ENCODE results near the gene STK40. TPM values are rescaled to one million over a fixed set of nuclear protein-coding genes. Genes with fewer than 3 reads are reported as not detected.

The STK40 gene
- total RNA-seq, 1 donor from 2014 or later: 52.9 TPM

DNA sequence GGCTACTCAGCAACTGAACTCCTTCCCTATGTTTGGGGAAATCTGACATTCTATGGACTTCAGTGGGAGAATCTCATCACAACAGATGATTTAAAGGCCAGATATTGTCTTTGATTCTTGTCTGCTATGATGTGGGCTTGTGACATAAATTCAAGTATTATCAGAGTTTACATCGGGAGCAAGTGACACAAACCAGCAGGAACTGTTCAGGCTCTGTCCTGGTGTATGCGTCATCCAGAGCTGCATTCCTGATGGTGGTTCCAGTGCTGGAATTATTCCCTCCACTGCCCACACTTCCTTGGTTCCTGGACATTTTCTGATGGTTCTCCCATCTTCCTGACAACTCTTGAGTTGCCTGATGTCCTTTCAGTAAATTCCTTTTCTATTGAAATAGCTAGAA, 22.8 kb upstream of the STK40 start:
- no peak for DNase-seq
- TF ChIP-seq, protein P1, sequence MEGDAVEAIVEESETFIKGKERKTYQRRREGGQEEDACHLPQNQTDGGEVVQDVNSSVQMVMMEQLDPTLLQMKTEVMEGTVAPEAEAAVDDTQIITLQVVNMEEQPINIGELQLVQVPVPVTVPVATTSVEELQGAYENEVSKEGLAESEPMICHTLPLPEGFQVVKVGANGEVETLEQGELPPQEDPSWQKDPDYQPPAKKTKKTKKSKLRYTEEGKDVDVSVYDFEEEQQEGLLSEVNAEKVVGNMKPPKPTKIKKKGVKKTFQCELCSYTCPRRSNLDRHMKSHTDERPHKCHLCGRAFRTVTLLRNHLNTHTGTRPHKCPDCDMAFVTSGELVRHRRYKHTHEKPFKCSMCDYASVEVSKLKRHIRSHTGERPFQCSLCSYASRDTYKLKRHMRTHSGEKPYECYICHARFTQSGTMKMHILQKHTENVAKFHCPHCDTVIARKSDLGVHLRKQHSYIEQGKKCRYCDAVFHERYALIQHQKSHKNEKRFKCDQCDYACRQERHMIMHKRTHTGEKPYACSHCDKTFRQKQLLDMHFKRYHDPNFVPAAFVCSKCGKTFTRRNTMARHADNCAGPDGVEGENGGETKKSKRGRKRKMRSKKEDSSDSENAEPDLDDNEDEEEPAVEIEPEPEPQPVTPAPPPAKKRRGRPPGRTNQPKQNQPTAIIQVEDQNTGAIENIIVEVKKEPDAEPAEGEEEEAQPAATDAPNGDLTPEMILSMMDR (IDR thresholded peaks at IDR 0.05; ENCODE audit: partially characterized antibody, unreplicated experiment): no peak
- H3K27me3 Mint-ChIP-seq (ENCODE audit: unreplicated experiment): peaks cover 3% of the 10 kb centered on the region
- no peak overlapping the region for H3K4me3 Mint-ChIP-seq (ENCODE audit: unreplicated experiment)
- no peaks in the 10 kb centered on the region for H3K4me1 Mint-ChIP-seq (ENCODE audit: low read depth, unreplicated experiment)
- peaks cover 5% of the 10 kb centered on the region for H3K36me3 Mint-ChIP-seq (ENCODE audit: unreplicated experiment)
- H3K9me3 Mint-ChIP-seq (ENCODE audit: unreplicated experiment): peaks cover 6% of the 10 kb centered on the region
- H3K27ac Mint-ChIP-seq (ENCODE audit: unreplicated experiment): no peak overlapping the region

DNA sequence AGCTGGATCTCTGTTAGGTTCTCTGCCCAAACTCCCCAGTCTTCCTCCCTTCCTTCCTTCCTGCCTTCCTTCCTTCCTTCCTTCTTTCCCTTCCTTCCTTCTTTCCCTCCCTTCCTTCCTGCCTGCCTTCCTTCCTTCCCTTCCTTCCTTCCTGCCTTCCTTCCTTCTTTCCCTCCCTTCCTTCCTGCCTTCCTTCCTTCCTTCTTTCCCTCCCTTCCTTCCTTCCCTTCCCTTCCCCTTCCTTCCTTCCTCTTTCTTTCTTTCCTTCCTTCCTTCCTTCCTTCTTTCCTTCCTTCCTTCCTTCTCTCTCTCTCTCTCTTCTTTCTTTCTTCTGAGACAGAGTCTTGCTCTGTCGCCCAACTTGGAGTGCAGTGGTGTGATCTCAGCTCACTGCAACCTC, 20.7 kb upstream of the STK40 start:
- Mint-ChIP-seq H3K9me3 (ENCODE audit: unreplicated experiment) (peaks cover 4% of the 10 kb centered on the region), H3K36me3 (ENCODE audit: unreplicated experiment) (peaks cover 2% of the 10 kb centered on the region), H3K27me3 (ENCODE audit: unreplicated experiment) (peaks cover 3% of the 10 kb centered on the region), H3K4me3 (ENCODE audit: unreplicated experiment) (no peak overlapping the region), H3K4me1 (ENCODE audit: low read depth, unreplicated experiment) (no peaks in the 10 kb centered on the region), H3K27ac (ENCODE audit: unreplicated experiment) (no peak overlapping the region)
- no peak for DNase-seq
- TF ChIP-seq, protein P1 (IDR thresholded peaks at IDR 0.05; ENCODE audit: partially characterized antibody, unreplicated experiment): no peak

DNA sequence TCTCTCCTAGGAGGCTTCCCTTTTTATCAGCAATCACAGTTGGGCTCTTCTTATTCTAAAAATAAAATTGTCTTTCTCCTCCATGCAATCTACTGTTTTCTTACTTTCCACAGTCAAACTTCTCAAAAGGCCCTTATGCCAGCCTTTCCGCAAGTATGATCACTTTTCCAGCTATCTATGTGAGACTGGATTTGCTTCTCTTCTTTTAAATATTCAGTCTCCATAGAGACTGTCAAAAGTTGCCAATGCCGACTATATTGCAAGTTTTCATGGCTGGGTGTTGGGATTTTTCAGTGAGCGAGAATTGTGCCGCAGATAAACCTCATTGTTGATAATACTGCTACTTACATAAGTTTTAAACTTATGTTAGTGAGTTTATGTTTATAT, 16.8 kb upstream of the STK40 start:
- Mint-ChIP-seq H3K4me1 (ENCODE audit: low read depth, unreplicated experiment) (no peaks in the 10 kb centered on the region), H3K27me3 (ENCODE audit: unreplicated experiment) (no peaks in the 10 kb centered on the region), H3K4me3 (ENCODE audit: unreplicated experiment) (peak overlapping the region; percentile 47), H3K27ac (ENCODE audit: unreplicated experiment) (no peak overlapping the region), H3K9me3 (ENCODE audit: unreplicated experiment) (peaks cover 2% of the 10 kb centered on the region), H3K36me3 (ENCODE audit: unreplicated experiment) (no peaks in the 10 kb centered on the region)
- TF ChIP-seq, protein P1 (IDR thresholded peaks at IDR 0.05; ENCODE audit: partially characterized antibody, unreplicated experiment): no peak
- no peak for DNase-seq

DNA sequence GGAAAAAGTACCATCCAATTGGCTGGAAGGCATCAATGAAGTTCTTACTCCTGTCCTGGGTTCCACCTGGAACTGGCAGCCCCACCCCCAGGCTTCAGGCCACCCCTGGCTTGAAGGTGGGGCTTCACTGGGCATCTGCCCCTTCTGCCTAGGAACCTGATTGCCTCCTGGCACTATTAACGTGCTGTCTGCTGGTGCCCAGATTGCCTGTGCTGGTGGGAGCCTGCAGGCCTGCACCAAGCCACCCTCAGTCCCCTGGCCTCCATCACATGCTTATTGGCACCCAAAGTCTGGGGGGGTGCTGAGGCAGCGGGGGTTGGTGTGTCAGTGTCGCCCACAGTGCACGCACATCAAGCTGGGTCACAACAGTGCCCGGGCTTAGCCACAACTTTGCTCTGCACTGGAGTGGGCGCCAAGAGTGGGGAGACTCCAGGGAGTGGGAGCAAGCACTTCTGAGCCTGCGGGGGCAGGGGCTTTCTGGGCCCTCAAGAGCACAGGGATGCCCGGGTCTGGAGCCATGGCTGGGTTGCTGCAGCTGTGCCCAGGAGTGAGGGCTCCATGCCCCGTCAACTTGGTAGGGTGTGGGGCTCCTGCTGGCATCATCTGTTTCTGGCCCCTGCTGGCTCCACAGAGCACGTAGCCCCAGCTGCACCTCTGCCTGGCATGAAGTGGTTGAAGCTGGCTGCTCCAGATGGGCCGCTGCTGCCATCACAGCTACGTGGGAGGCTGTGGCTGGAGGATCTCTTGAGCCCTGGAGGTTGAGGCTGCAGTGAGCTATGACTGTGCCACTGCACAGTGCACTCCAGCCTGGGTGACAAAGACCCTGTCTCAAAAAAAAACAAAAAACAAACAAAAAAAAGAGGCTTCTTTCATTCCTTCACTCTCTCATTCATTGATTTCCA, 16.1 kb upstream of the STK40 start:
- Mint-ChIP-seq H3K27me3 (ENCODE audit: unreplicated experiment) (no peaks in the 10 kb centered on the region), H3K36me3 (ENCODE audit: unreplicated experiment) (no peaks in the 10 kb centered on the region), H3K27ac (ENCODE audit: unreplicated experiment) (peak overlapping the region; percentile 79), H3K4me3 (ENCODE audit: unreplicated experiment) (peak overlapping the region; percentile 85), H3K9me3 (ENCODE audit: unreplicated experiment) (peaks cover 1% of the 10 kb centered on the region), H3K4me1 (ENCODE audit: low read depth, unreplicated experiment) (peaks cover 4% of the 10 kb centered on the region)
- TF ChIP-seq, protein P1 (IDR thresholded peaks at IDR 0.05; ENCODE audit: partially characterized antibody, unreplicated experiment): no peak
- no peak for DNase-seq

All from glutamatergic neuron (in vitro differentiated cells).